GM21447 (cell line): ENCODE results near the gene CCDC144A.
"Not testable (repeated sequence)": the region's sequence is repeated elsewhere in the genome, so short reads cannot be mapped to it uniquely, and the experiment has no call there.

ENCODE experiments used
- ATAC-seq: cut with Tn5 transposase; IDR thresholded peaks from one replicate; pipeline ENCODE4 v1.9.1; 2021; ENCODE audit not compliant: unreplicated experiment

Gene CCDC144A

DNA sequence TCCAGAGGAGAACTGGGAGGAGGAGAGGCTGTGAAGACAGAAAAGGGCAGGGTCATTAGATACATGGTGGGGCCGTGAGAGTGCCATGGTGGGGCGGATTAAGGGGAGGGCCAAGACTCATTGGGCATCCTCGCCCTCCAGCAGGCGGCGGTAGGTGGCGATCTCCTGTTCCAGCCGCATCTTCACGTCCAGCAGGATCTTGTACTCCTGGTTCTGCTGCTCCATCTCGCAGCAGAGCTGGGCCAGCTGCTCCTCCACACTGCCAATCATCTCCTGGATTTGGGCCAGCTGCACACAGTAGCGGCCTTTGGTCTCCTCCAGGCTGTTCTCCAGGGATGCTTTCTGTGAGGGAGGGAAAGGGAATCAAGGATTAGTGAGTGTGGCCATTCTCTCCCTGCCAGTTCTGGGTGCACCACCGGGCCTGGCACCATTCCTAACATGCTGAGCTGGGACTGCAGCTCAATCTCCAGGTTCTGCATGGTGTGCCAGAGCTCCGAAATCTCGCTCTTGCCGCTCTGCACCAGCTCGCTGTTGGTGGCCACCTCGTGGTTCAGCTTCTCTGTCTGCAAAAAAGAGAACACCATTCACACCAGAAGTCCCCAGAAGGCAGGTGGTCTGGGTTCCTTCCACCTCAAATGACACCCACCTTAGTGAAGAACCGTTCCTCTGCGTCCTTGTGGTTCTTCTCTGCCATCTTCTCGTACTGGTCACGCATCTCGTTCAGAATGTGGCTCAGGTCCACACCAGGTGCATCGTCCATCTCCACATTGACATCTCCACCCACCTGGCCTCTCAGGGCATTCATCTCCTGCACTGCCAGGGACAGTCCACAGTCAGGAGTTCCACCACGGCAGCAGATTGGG, 129.0 kb downstream of the CCDC144A start:
- no peak for ATAC-seq

DNA sequence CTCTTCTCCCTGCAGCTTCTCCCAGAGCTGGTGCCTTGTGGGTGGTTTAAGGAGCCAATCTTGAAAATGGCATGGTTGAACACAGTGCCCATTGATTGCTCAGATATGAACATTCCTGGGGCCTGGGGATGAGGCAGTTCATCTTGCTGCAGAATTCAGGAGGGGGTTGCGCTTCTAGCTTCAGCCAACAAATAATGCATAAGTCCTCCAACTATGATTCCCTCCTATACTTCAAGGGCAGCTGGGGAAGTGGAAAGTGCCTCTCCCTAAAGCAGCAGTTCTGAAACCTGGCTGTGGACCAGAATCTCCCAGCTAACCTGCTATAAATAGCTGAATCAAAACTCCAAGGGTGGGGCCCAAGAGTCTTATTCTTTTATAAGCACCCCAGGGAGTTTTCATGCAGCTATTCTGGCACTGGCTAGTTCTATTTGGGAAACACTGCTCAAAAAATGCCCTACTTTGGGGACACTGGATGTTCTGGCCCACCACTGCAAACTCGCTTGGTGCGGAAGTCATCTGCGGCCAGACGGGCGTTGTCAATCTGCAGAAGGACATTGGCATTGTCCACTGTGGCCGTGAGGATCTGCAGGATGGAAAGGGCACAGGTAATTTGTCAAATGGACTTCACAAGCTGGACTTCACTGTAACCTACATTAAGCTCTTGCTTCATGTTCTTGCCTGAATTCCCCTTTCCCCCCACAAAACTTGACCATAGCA, 130.3 kb downstream of the CCDC144A start:
- ATAC-seq, result no peak

DNA sequence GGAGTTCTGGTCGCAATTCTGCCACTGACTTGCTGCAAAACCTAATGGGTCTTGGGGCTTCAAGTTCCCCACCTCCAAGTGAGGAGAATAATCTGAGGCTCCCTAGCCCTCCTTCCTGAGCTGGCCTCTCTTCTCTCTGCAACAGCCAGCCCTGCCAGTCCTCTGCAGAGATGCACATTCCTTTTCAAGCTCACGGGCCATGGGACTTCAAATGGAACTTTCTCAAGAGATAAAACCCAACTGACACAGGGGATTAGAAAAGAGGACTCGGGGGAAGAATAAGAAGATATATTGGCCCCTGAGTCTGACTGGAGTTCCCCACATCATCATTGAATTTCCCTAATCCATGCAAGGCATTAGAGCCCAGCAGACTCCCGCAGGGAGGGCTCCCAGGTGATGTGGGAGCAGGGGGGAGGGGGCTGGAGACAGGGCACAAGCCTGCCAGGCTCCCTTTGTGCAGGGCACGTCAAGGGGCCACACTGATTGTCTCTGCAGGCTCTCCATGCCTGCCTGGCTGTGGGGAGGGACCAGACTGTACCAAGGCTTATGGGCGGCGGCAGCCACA, 131.0 kb downstream of the CCDC144A start:
- no peak for ATAC-seq

DNA sequence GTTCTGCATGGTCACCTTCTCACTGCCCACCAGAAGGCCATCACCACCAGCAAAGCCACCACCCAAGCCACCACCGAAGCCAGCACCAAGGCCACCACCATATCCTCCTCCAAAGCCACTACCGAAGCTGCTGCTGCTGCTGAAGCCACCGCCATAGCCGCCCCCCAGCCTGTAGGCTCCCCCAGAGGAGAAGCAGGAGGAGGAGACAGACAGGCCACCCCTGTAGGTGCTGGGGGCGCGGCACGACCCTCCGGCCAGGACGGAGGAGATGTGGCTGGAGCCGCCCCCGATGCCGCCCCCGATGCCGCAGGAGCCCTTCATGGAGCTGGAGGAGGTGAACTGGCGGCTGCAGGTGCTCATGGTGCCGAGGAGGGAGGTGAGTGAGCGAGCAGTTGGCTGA, 132.1 kb downstream of the CCDC144A start:
- ATAC-seq, result not testable (repeated sequence)

DNA sequence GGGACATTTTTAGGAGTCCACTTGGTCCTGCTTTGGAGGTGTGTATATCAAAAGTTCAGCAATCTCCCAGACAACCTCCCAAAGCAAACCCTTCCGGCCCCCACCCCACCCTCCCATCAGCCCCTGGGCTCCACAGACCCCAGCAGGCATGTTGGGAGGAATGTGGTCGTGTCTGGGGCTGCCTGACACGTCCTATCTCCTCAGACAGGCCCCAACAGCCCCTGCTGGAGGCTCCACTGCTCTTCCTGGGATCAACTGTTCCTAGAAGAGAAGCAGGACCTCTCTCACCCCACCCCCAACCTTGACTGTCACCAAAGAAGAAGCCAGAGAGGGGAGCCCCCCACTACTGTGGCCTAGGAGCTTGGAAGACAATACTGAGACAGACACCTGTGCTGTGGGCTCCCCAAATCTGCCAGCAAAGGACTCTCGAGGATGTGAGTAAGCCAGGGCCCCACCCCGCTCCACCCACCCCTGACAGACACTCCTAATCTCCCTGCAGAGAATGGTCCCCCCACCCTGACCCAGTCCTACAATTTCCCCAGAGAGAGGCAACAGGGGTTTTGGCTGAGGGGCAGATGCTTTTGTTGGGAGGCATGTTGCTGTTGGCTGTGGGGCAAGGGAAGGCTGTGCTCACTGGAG, 133.8 kb downstream of the CCDC144A start:
- ATAC-seq, result not testable (repeated sequence)
